Upper lobe of right lung (tissue), 1 donor: Measurements from ENCODE around the gene GSKIP. TPM values are rescaled to one million over a fixed set of nuclear protein-coding genes. Genes with fewer than 3 reads are reported as not detected.

Experiments used
- ATAC-seq: fragments of 200-7000 bp; cut with Tn5 transposase; one replicate; pipeline ENCODE4 v1.9.1; 2020; ENCODE audit warnings: mild to moderate bottlenecking, moderate library complexity
- DNase-seq: peaks from one replicate; pipeline ENCODE4 v3.0.0-alpha.2; 2020
- H3K27ac ChIP-seq: fragments of 200-600 bp; one replicate; pipeline ENCODE4 v1.8.0; 2022
- H3K27me3 ChIP-seq: fragments of 200-600 bp; one replicate; pipeline ENCODE4 v1.8.0; 2022; ENCODE audit warnings: mild to moderate bottlenecking
- H3K36me3 ChIP-seq: fragments of 200-600 bp; one replicate; pipeline ENCODE4 v1.8.0; 2022
- H3K4me1 ChIP-seq: fragments of 200-600 bp; one replicate; pipeline ENCODE4 v1.8.0; 2022
- H3K4me3 ChIP-seq: fragments of 200-600 bp; one replicate; pipeline ENCODE4 v1.8.0; 2022; ENCODE audit warnings: mild to moderate bottlenecking
- H3K9me3 ChIP-seq: fragments of 200-600 bp; one replicate; pipeline ENCODE4 v1.8.0; 2022
- CTCF ChIP-seq: fragments of 200-600 bp; IDR thresholded peaks from one replicate; pipeline ENCODE4 v1.8.0; 2022; ENCODE audit warnings: antibody characterized with exemption
- intact Hi-C: fragments of 100-400 bp; cut with DNase I; formaldehyde crosslinking; loops from one replicate; pipeline ENCODE4 v1.11.0; 2022
- total RNA-seq: library from RNA; stranded (reverse); fragmentation: NEBNext Ultra II Directional; extraction: Animal tissue kit (Norgen Biotek cat#: 25700); gene quantifications from one replicate; pipeline ENCODE4 v1.2.1, GENCODE V29; 2021
- donor health status: DM: no; HTN: yes; CAD: no; lungs with severe emphysema.

Gene GSKIP
- total RNA-seq, 1 donor from 2014 or later: 13.9 TPM

DNA sequence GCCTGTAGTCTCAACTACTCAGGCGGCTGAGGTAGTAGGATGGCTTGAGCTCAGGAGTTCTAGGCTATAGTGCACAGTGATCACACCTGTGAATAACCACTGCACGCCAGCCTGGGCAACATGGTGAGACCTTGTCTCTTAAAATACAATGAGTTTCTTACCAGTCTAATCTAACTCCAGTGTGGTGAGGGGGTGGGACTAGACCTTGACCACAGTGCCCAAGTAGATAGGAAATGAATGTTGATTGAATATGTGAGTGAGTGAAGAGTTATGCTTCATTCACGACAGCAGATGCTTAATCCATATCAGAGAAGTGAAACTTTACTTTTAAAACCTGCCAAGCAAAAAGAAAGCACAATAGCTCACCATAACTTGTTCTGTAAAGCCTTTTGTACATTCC, 17.4 kb downstream of the GSKIP start:
- Histone ChIP-seq H3K27me3 (no peaks in the 10 kb centered on the region), H3K4me3 (no peak overlapping the region), H3K27ac (no peak overlapping the region), H3K36me3 (peaks cover 35% of the 10 kb centered on the region), H3K4me1 (no peaks in the 10 kb centered on the region), H3K9me3 (no peaks in the 10 kb centered on the region)
- intact Hi-C loops: no loop called here
- DNase-seq (no peak), ATAC-seq (no peak)
- TF ChIP-seq CTCF: no peak

- intact Hi-C loops: no loop called here
- no peaks in the 10 kb centered on the region for H3K9me3 ChIP-seq
- H3K36me3 ChIP-seq: peaks cover 46% of the 10 kb centered on the region
- no peaks in the 10 kb centered on the region for H3K4me1 ChIP-seq
- H3K27me3 ChIP-seq: no peaks in the 10 kb centered on the region
- TF ChIP-seq CTCF: no peak
- no peak overlapping the region for H3K4me3 ChIP-seq
- no peak for DNase-seq
- no peak for ATAC-seq
- no peak overlapping the region for H3K27ac ChIP-seq
Observed at GRCh38 chr14:96383445-96383844, 20.1 kb downstream of the GSKIP start.

DNA sequence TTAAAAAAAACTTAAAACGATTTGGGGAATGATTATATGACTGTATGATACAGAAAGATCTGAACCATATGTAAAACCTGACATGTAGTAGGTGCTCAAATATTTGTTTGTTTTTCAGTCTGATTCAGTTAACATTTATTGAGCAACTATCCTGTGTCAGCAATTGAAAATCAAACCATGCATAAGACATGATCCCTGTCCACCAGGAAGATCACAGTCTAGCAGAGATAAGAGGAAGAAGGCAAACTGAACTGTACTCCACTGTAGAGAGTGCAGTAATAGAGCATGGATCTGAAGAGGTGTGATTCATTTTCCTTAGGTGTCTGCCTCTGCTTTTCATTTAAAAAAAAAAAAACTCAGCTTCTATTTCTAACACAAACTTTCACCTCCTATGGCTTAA, 20.7 kb downstream of the GSKIP start:
- no peak for ATAC-seq
- H3K27ac ChIP-seq: no peak overlapping the region
- H3K36me3 ChIP-seq: peaks cover 46% of the 10 kb centered on the region

GRCh38 chr14:96384740-96385139, 21.4 kb downstream of the GSKIP start:
- TF ChIP-seq CTCF: no peak
- no peak for ATAC-seq
- peaks cover 46% of the 10 kb centered on the region for H3K36me3 ChIP-seq
- no peak overlapping the region for H3K4me3 ChIP-seq
- no peak for DNase-seq
- intact Hi-C loops: no loop called here
- no peaks in the 10 kb centered on the region for H3K4me1 ChIP-seq
- no peaks in the 10 kb centered on the region for H3K9me3 ChIP-seq
- H3K27ac ChIP-seq: no peak overlapping the region
- H3K27me3 ChIP-seq: no peaks in the 10 kb centered on the region

More for the DNA sequence above, 20.7 kb downstream of the GSKIP start:
- H3K4me3 ChIP-seq: no peak overlapping the region
- no peak for TF ChIP-seq CTCF
- no peaks in the 10 kb centered on the region for H3K4me1 ChIP-seq
- intact Hi-C loops: no loop called here
- no peak for DNase-seq
- H3K27me3 ChIP-seq: no peaks in the 10 kb centered on the region
- H3K9me3 ChIP-seq: no peaks in the 10 kb centered on the region

DNA sequence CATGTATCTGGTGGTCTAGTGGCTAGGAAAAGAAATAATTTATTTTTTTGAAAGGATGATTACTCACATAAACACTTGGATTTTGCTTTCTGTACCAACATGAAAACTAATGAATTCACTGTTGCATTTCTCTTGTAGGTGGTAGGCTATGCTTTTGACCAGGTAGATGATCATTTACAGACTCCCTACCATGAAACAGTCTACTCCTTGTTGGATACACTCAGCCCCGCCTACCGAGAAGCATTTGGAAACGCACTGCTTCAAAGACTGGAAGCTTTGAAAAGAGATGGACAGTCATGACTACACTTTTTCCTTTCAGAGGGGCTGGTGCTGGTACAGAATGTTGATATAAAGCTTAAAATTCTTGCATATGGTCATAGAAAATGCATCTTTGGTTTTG, 22.1 kb downstream of the GSKIP start:
- no peaks in the 10 kb centered on the region for H3K27me3 ChIP-seq
- DNase-seq (no peak), ATAC-seq (no peak)
- no peaks in the 10 kb centered on the region for H3K4me1 ChIP-seq
- intact Hi-C loops: no loop called here
- no peak overlapping the region for H3K4me3 ChIP-seq
- peaks cover 46% of the 10 kb centered on the region for H3K36me3 ChIP-seq
- no peaks in the 10 kb centered on the region for H3K9me3 ChIP-seq
- no peak for TF ChIP-seq CTCF
- H3K27ac ChIP-seq: no peak overlapping the region

DNA sequence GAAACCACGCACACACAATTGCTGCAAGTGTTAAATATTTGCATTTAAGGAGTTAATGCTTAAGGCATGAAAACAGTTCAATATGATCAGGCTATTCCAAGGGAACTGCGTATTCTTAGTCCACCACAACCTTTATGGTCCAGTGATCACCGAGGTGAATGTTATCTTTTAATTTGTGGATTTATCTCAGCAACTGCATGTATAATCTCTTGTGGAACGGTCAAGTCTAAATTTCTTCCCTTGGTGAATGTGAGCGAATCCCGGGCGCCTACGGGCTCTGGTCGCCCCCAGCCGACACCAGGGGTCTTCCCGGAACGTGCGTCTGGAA, 27.6 kb downstream of the GSKIP start:
- no peak for DNase-seq
- intact Hi-C loops: no loop called here

More for the DNA sequence above, 27.6 kb downstream of the GSKIP start:
- Histone ChIP-seq H3K36me3 (peaks cover 9% of the 10 kb centered on the region), H3K4me3 (peak overlapping the region; percentile 78), H3K4me1 (peaks cover 12% of the 10 kb centered on the region), H3K27me3 (no peaks in the 10 kb centered on the region), H3K9me3 (no peaks in the 10 kb centered on the region), H3K27ac (peak overlapping the region; percentile 48)
- TF ChIP-seq CTCF: no peak
- ATAC-seq: no peak
